Measurements from ENCODE around the gene ELAVL3. TPM values are rescaled to one million over a fixed set of nuclear protein-coding genes. Genes with fewer than 3 reads are reported as not detected.

The ELAVL3 gene
- total RNA-seq, 1 donor, result not detected

DNA sequence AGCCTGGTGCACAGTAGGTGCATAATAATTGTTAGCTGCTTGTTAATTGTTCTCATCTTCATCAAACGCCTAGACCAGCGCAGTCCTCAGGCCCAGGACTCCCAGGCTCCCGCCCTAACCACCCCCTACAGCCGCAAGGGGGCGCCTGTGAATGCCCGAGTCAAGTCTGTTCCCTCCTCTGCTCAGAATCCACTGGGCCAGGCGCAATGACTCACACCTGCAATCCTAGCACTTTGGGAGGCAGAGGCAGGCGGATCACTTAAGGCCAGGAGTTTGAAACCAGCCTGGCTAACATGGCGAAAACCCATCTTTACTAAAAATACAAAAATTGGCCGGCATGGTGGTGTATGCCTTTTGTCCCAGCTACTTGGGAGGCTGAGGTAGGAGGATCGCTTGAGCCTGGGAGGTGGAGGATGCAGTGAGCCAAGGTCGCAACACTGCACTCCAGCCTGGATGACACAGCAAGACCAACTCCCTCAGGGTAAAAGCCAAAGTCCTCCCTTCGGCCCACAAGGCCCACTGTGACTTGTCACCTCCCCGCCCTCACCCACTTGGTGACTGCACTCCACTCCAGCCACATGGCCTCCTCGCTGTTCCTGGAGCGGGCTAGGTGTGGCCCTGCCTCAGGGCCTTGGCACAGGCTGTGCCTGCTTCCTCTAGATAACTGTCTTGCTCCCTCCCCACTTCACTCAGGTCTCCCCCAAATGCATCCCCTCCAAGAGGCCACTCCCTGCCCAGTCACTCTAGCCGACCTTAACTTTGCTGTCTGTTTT, 15.7 kb upstream of the ELAVL3 start:
- Histone ChIP-seq H3K4me1 (ENCODE audit: insufficient read depth, low read length) (no peaks in the 10 kb centered on the region), H3K4me3 (ENCODE audit: low read length) (no peak overlapping the region), H3K27me3 (ENCODE audit: insufficient read depth, low read length) (no peaks in the 10 kb centered on the region), H3K9me3 (ENCODE audit: low read depth, low read length) (no peaks in the 10 kb centered on the region)

DNA sequence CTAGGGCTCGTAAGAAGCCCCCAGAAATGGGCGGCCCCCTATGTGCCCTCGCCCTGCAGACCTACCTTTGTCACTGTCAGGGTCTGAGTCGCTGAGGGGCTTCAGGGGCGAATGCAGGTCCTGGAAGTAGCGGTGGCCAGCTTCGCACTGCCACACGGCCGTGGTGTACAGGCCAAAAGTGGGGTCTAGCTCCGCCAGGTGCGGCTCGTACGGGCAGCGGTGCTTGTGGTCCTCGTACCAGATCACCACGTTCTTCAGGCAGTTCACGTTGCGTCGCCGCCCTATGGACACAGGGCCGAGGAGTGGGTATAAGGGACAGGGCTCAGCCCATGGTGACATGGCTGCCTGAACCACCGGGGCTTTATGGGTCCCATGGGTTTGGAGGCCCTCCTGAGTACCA, 15.0 kb upstream of the ELAVL3 start:
- Histone ChIP-seq H3K27me3 (ENCODE audit: insufficient read depth, low read length) (no peaks in the 10 kb centered on the region), H3K4me3 (ENCODE audit: low read length) (no peak overlapping the region)

DNA sequence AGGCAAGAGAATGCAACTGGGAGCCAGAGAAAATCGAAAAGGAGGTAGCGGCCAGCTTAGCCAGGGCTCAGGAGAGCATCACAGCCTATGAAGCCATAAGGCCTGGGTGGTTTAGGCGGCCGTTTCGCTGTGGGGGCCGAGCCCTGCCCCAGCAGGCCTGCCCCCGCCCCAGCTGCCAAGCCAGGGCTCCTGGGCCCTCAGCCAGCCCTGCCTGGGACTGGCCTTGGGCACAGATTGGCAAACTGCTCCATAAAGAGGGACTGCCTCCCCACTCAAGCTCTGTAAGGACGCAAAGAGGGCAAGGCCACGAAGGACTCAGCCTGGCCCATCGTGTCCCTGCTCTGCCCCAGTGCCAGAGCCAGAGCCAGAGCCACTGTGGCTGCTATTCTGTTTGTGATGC, 14.6 kb upstream of the ELAVL3 start:
- Histone ChIP-seq H3K27me3 (ENCODE audit: insufficient read depth, low read length) (no peaks in the 10 kb centered on the region), H3K4me3 (ENCODE audit: low read length) (no peak overlapping the region), H3K4me1 (ENCODE audit: insufficient read depth, low read length) (no peaks in the 10 kb centered on the region), H3K9me3 (ENCODE audit: low read depth, low read length) (no peaks in the 10 kb centered on the region)

More for the DNA sequence above, 15.0 kb upstream of the ELAVL3 start:
- Histone ChIP-seq H3K9me3 (ENCODE audit: low read depth, low read length) (no peaks in the 10 kb centered on the region), H3K4me1 (ENCODE audit: insufficient read depth, low read length) (no peaks in the 10 kb centered on the region)

DNA sequence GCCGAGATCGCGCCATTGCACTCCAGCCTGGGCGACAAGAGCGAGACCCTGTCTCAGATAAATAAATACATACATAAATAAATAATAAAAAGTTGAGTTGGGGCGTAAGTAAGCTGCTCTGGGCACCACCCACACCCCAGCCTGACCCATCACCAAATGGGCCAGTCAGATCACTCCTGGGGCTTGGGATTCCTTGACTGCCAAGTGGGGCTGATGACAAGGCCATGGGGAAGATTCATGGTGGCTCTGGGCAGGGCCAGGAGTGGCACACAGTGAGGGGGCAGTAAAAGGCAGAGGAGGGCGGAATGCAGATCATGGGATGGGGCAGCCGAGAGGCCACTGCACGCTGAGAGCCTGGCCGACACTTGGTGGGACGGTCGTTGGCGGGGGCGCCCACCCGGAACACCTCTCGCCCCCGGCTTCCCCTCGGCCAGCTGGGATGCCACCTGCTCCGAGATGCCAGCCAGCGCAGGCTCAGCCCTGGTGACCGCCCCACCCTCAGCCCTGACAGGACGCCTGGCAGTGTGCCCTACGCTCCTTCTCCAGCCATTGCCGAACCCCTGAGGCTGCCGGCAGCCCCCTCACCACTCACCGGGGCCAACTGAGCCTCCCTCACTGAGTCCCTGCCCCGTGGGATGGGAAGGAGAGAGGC, 13.9 kb upstream of the ELAVL3 start:
- H3K4me3 ChIP-seq (ENCODE audit: low read length), result no peak overlapping the region
- H3K9me3 ChIP-seq (ENCODE audit: low read depth, low read length), result no peaks in the 10 kb centered on the region
- no peaks in the 10 kb centered on the region for H3K4me1 ChIP-seq (ENCODE audit: insufficient read depth, low read length)
- H3K27me3 ChIP-seq (ENCODE audit: insufficient read depth, low read length), result no peaks in the 10 kb centered on the region

DNA sequence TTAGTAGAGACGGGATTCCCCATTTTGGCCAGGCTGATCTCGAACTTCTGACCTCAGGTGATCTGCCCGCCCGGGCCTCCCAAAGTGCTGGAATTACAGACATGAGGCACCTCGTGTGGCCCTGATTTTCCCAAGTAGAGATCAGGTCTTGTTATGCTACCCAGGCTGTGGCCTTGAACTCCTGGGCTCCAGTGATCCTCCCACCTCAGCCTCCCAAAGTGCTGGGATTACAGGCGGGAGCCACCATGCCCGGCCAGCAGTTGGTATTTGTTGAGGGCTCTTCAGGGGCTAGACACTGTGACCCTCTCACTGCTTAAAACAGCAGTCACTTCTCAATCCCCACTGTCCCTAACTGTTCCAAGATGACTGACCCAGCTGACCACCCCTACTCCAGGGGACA, 8.5 kb upstream of the ELAVL3 start:
- H3K27me3 ChIP-seq (ENCODE audit: insufficient read depth, low read length), result no peaks in the 10 kb centered on the region
- H3K4me1 ChIP-seq (ENCODE audit: insufficient read depth, low read length), result no peaks in the 10 kb centered on the region
- H3K9me3 ChIP-seq (ENCODE audit: low read depth, low read length), result no peaks in the 10 kb centered on the region
- no peak overlapping the region for H3K4me3 ChIP-seq (ENCODE audit: low read length)

DNA sequence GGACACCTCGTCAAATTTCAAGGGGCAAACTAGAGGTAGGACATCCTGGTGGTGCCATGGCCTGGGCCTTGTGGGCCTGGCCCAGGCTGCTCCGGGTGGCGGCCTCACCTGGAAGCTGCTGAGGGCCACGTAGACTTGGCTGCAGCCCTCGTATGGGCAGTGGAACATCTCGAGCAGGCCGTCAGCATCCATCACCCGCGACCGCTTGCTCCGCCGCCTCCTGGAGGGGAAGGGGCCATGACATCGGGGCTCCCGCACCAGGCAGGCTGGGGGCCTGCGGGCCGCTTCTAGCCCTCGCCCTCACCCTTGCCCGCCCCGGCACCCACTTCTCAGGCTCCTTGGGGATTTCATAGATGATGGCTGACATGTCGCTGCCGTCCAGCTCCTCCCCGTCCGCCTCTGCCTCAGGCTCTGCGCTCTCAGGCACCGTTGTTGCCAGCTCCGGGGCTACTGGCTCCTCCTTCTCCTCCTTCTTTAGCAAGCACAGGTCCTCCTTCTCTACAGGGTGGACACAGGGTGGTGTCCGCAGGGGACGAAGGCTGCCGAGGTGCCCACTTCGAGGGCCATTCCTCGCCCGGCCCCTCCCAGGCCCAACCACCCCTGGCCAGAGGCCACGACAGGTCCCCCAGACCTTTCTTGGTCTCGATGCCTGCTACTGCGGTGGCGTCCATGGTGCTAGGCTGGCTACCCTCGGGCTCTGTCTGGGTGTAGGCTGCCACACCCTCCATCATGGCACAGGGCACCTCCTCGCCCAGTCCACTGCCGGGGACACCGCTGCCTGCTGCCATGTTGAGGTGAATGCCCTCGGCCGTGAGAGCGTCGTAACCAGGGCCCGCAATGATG, 6.0 kb upstream of the ELAVL3 start:
- Histone ChIP-seq H3K4me3 (ENCODE audit: low read length) (no peak overlapping the region), H3K4me1 (ENCODE audit: insufficient read depth, low read length) (peaks cover 13% of the 10 kb centered on the region), H3K9me3 (ENCODE audit: low read depth, low read length) (no peaks in the 10 kb centered on the region)

DNA sequence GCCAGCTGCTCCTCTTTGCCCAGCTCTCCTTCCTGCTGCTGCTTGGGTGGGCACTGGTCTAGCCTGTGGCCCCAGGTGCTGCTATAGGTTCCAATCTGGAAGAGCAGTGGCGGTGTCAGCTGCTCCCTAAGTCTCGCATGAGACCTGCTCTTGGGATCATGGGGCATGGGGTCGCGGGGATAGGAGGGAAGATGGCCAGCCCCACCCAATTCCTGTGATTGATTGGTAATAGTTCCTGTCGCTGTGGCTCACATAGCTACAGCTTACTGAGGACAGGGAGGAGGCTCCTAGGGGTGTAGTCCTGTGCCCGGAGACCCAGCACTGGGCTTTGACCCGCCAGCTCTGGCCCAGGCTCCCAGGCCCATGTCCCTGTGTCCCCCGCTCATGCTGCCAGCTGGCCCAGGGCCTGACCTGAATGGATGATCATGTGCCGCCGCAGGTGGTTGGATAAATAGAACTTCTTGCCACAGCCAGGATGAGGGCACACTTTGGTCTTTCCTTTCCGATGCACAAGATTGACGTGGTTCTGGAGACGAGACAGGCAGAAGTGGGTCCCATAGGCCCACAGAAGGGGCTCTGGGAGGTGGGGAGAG, 4.5 kb upstream of the ELAVL3 start:
- Histone ChIP-seq H3K9me3 (ENCODE audit: low read depth, low read length) (no peaks in the 10 kb centered on the region), H3K4me3 (ENCODE audit: low read length) (no peak overlapping the region), H3K4me1 (ENCODE audit: insufficient read depth, low read length) (peaks cover 22% of the 10 kb centered on the region), H3K27me3 (ENCODE audit: insufficient read depth, low read length) (peaks cover 17% of the 10 kb centered on the region)

More for the DNA sequence above, 6.0 kb upstream of the ELAVL3 start:
- peaks cover 5% of the 10 kb centered on the region for H3K27me3 ChIP-seq (ENCODE audit: insufficient read depth, low read length)

DNA sequence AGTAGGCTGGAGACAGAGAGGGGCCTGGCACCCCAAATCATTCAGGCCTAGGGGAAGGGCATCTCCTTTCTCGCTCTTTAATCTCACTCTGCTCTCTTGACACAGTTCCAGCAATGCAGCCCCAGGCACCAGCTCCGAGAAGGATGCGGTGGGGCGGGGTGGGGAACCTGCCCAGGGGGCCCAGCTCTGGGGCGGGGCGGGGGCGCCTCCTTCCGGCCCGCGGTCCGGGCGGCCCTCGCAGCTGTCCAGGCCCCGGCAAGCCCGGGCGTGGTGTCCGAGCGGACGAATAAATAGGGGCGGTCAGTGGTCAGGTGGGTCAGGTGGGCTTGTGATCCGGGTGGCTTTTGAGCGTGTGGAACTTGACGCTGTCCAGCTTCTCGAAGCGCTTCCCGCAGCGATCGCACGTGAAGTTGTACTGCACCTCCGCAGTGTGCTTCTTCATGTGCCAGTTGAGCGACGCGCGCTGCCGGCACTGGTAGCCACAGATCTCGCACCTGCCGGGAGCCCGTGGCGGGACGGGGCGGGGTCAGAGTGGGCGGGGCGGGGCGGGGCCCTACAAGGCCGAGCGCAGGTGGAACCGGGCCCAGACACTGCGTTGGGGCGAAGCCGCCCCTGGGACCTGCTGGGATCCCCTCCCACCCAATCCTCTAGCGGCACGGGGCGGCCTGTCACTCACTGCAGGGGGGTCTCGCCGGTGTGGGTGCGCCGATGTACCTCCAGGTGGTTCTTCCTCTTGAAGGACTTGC, 2.7 kb upstream of the ELAVL3 start:
- Histone ChIP-seq H3K9me3 (ENCODE audit: low read depth, low read length) (no peaks in the 10 kb centered on the region), H3K4me1 (ENCODE audit: insufficient read depth, low read length) (peaks cover 26% of the 10 kb centered on the region), H3K27me3 (ENCODE audit: insufficient read depth, low read length) (peaks cover 27% of the 10 kb centered on the region), H3K4me3 (ENCODE audit: low read length) (no peak overlapping the region)

DNA sequence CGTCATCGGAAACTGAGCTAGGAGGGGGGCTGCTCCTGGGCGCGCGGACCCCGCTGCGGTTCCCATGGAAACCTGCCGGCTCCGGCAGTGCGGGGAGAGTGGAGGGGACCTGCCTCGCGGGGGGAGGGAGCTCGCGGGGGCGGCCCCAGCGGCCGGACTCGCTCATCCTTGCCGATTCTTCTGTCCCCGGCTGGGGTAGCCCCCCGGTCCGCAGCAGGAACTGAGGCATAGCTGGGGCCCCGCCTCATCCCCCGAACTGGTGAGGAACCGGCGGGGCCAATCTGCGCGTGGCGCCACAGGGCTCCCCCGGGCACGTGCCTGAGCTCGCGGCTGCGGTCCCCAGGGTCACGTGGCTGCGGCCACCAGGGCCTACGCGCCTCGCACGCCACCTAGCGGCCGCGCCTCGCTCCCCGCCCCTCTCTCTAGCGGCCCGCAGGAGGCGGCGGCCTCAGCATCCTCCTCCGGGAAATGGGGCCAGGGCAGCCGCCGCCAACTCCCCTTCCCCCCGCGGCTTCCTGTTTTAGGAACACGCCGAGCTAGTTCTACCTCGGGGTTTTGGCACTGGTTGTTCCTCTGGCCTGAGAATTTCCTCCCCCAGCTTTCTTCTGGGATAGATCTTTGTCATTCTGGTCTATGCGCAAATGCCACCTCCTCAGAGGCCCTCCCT, 1.7 kb upstream of the ELAVL3 start:
- H3K9me3 ChIP-seq (ENCODE audit: low read depth, low read length), result no peaks in the 10 kb centered on the region
- H3K4me3 ChIP-seq (ENCODE audit: low read length), result no peak overlapping the region
- H3K27me3 ChIP-seq (ENCODE audit: insufficient read depth, low read length), result peaks cover 34% of the 10 kb centered on the region
- H3K4me1 ChIP-seq (ENCODE audit: insufficient read depth, low read length), result peaks cover 26% of the 10 kb centered on the region

DNA sequence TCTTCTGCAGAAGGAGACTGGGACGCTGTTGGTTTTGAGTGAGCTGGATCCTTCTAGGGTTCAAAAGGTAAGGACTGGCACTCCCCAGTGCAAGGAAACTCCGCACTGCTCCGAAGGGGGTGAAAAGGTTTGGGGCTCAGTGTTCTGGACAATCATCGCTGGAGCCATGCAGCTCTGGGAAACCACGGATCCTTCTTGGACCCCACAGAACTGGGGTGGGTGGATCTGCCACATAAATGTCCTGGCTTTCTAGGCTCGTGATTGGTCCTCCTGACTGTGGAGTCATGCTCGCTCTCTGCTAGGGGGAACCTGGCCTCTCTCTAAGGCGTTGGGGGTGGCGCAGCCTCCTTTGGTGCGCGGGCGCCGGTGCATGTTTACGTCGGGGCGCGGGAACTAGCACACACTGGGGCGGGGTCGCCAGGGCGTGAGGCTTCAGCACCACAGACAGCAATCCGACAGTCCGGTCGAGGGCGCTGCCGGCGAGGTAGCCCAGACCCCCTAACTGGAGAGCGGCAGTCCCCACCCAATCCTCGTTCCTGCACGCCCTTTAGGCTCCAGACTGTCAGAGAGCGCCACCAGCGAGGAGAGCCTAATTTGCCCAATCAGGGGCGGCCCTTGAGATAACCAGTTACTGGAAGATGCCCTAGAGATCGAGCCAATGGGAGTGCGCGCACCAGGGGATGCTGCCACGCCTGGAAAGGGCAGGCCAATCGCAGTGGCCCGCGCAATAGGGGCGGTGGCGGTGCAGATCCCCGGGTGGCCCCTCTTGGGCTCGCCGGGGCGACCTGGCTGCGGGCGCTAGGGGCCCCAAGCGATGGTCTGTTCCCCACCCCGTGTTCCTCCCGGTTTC, 913 bp upstream of the ELAVL3 start:
- peaks cover 26% of the 10 kb centered on the region for H3K4me1 ChIP-seq (ENCODE audit: insufficient read depth, low read length)
- no peaks in the 10 kb centered on the region for H3K9me3 ChIP-seq (ENCODE audit: low read depth, low read length)
- no peak overlapping the region for H3K4me3 ChIP-seq (ENCODE audit: low read length)
- H3K27me3 ChIP-seq (ENCODE audit: insufficient read depth, low read length), result peaks cover 37% of the 10 kb centered on the region

DNA sequence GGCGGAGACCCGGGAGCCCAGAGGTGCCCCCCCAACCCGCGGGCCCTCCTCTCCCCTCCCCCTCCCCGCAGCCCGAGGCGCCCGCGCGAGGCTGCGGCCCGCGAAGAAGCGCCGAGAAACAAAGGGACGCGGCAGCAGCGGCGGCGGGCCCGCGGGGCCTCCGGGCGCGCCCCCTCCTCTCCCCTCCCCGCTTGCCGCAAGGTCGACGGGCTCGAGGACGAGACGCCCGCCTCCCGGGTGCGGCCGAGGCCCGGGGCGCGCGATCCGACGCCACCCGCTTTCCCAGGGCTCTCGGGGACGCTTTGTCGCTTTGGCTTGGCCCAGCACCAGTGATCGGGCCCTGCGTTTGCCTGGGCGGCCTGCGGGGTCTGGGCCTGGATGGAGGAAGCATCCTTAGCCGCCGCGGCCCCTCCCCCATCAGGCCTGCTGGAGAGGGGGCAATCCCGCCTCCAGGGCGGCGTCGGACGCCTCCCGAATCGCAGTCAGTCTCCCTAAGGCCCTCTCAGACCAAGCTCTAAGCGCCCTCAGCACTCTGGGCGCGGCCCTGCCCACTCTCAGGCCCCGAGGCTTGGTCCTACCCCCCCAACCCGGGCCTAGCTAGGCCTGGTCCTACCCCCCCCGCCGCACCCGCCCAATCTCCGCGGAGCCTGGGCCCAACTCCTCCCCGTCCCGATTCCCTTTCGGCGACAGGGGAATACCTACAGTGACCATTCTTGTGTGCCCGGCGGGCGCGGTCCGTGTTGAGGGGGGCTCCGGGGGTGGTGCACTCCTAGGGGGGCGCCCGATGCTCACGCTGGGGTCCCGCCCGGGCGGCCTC, 740 bp downstream of the ELAVL3 start:
- peaks cover 37% of the 10 kb centered on the region for H3K27me3 ChIP-seq (ENCODE audit: insufficient read depth, low read length)
- no peak overlapping the region for H3K4me3 ChIP-seq (ENCODE audit: low read length)
- no peaks in the 10 kb centered on the region for H3K9me3 ChIP-seq (ENCODE audit: low read depth, low read length)
- H3K4me1 ChIP-seq (ENCODE audit: insufficient read depth, low read length), result peaks cover 26% of the 10 kb centered on the region

DNA sequence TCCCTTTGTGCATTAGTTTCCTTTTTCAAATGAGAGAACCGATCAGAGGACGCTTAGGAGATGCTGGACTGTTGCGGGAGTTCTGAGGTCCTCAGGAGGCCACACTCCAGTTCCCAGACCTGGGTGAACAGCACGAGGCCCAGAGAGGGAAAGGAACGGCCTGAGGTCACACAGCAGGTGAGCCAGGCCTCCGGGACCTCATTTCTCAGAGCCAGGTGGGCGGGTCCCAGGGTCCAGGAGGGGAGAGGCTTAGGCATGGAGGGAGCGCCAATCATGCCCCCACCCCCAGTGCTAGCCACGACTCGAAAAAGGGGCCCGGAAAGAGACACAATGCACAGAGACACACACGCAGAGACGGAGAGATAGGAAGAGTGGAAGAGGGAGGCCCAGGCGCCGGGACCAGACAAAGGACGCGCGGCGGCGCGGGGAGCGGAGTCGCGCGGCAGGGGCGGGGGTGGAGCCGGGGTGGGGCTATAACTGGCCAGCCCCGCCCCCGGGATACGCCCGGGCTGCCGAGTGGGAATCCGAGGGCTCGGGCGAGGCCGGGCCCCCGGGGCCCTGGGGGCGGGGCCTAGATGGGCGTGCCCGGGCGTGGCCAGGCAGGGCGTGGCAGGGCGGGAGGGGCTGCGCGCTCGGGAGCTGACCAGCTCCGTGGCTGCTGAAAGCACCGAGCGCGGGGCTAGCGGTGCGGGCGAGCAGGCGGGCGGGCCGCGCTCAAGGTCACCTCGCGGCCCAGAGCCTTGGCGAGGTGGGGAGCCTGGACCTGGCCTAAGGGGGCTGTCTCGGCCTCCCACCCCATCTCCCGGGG, 1.6 kb downstream of the ELAVL3 start:
- Histone ChIP-seq H3K4me1 (ENCODE audit: insufficient read depth, low read length) (peaks cover 26% of the 10 kb centered on the region), H3K27me3 (ENCODE audit: insufficient read depth, low read length) (peaks cover 37% of the 10 kb centered on the region), H3K9me3 (ENCODE audit: low read depth, low read length) (no peaks in the 10 kb centered on the region), H3K4me3 (ENCODE audit: low read length) (no peak overlapping the region)
